WTC11 (cell line): ENCODE measurements around the gene PHIP.

ENCODE experiments used
- ZNF396 ChIP-seq: fragments of 250-450 bp; sonication (Bioruptor Pico); IDR thresholded peaks from 2 replicates; pipeline ENCODE4 v1.8.0; 2021; ENCODE audit warnings: mild to moderate bottlenecking, moderate library complexity, borderline replicate concordance
- TF ChIP-seq, protein P1 (sequence below): fragments of 200-600 bp; IDR thresholded peaks from 2 replicates; pipeline ENCODE4 v1.8.0; 2022; ENCODE audit warnings: antibody characterized with exemption
- TF ChIP-seq, protein P2 (sequence below): sonication (generic); formaldehyde crosslinking; IDR thresholded peaks from 2 replicates; pipeline ENCODE4 v1.8.1; 2022; ENCODE audit warnings: missing genetic modification reagents, borderline replicate concordance

DNA sequence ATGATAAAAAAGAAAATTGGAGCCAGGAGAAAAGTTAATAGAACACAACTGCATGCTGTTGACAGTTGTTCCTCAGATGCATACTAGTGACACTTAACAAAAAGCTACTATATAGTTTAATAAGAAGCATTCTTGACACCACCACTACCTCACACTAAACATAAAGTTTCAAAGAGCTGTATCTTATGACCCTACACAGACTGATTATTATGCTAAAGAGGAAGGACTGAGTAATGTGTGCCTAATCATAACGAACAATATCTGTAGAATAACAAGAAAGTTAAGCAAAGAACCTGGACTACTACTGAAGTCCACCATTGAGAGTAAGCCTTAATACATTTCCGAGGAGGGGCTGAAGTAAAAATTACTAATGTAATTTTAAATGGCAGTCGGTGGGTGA, 110.9 kb downstream of the PHIP start:
- TF ChIP-seq, protein P1, sequence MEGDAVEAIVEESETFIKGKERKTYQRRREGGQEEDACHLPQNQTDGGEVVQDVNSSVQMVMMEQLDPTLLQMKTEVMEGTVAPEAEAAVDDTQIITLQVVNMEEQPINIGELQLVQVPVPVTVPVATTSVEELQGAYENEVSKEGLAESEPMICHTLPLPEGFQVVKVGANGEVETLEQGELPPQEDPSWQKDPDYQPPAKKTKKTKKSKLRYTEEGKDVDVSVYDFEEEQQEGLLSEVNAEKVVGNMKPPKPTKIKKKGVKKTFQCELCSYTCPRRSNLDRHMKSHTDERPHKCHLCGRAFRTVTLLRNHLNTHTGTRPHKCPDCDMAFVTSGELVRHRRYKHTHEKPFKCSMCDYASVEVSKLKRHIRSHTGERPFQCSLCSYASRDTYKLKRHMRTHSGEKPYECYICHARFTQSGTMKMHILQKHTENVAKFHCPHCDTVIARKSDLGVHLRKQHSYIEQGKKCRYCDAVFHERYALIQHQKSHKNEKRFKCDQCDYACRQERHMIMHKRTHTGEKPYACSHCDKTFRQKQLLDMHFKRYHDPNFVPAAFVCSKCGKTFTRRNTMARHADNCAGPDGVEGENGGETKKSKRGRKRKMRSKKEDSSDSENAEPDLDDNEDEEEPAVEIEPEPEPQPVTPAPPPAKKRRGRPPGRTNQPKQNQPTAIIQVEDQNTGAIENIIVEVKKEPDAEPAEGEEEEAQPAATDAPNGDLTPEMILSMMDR, result no peak
- TF ChIP-seq, protein P2, sequence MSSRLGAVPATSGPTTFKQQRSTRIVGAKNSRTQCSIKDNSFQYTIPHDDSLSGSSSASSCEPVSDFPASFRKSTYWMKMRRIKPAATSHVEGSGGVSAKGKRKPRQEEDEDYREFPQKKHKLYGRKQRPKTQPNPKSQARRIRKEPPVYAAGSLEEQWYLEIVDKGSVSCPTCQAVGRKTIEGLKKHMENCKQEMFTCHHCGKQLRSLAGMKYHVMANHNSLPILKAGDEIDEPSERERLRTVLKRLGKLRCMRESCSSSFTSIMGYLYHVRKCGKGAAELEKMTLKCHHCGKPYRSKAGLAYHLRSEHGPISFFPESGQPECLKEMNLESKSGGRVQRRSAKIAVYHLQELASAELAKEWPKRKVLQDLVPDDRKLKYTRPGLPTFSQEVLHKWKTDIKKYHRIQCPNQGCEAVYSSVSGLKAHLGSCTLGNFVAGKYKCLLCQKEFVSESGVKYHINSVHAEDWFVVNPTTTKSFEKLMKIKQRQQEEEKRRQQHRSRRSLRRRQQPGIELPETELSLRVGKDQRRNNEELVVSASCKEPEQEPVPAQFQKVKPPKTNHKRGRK (CRISPR knock-in tag), result no peak
- TF ChIP-seq ZNF396, result no peak
